Stimulated activated CD4-positive, alpha-beta T cell treated with anti-CD3 and anti-CD28 coated beads, Interleukin-1b, Interleukin-23, amount 100 ng/mL, for 1 hour (primary cell): ENCODE measurements around the gene SNX18.

ENCODE experiments used
- DNase-seq, 2 donors: peaks; one replicate each; pipeline ENCODE4 v3.0.0-alpha.2; 2020; ENCODE audit warnings: low read depth in 2 of 2

Gene SNX18

GRCh38 chr5:54541823-54542783 is 24.5 kb downstream of the SNX18 start:
- no peak for DNase-seq

GRCh38 chr5:54544044-54544443 is 26.5 kb downstream of the SNX18 start:
- DNase-seq, result no peak

GRCh38 chr5:54545796-54546195 is 28.2 kb downstream of the SNX18 start:
- DNase-seq, result no peak

GRCh38 chr5:54547711-54548250 is 30.2 kb downstream of the SNX18 start:
- DNase-seq, result no peak

- no peak for DNase-seq
Measured at GRCh38 chr5:54548565-54548964, 31.0 kb downstream of the SNX18 start.

- no peak for DNase-seq
Measured at GRCh38 chr5:54551292-54551691, 33.7 kb downstream of the SNX18 start.

GRCh38 chr5:54551926-54552325 is 34.4 kb downstream of the SNX18 start:
- DNase-seq, result no peak

- no peak for DNase-seq
Measured at GRCh38 chr5:54552446-54552845, 34.9 kb downstream of the SNX18 start.

- DNase-seq, result no peak
Measured at GRCh38 chr5:54553659-54554207, 36.2 kb downstream of the SNX18 start.

- no peak for DNase-seq
Measured at GRCh38 chr5:54556141-54556540, 38.6 kb downstream of the SNX18 start.

- DNase-seq, result no peak
Measured at GRCh38 chr5:54558362-54558761, 40.8 kb downstream of the SNX18 start.

GRCh38 chr5:54561651-54562050 is 44.1 kb downstream of the SNX18 start:
- no peak for DNase-seq

GRCh38 chr5:54563083-54563761 is 45.7 kb downstream of the SNX18 start:
- DNase-seq, result no peak

GRCh38 chr5:54567996-54568395 is 50.4 kb downstream of the SNX18 start:
- no peak for DNase-seq

GRCh38 chr5:54570916-54571315 is 53.4 kb downstream of the SNX18 start:
- DNase-seq, result no peak

- DNase-seq, result no peak
Measured at GRCh38 chr5:54571462-54571861, 53.9 kb downstream of the SNX18 start.

GRCh38 chr5:54573812-54574489 is 56.4 kb downstream of the SNX18 start:
- no peak for DNase-seq

- DNase-seq, result no peak
Measured at GRCh38 chr5:54577528-54577927, 60.0 kb downstream of the SNX18 start.

- no peak for DNase-seq
Measured at GRCh38 chr5:54577937-54578653, 60.5 kb downstream of the SNX18 start.

- DNase-seq, result no peak
Measured at GRCh38 chr5:54579591-54580295, 62.2 kb downstream of the SNX18 start.
